HFFc6 (cell line): Measurements from ENCODE around the gene IL10. TPM values are rescaled to one million over a fixed set of nuclear protein-coding genes. Genes with fewer than 3 reads are reported as not detected.
"Not testable (repeated sequence)": the region's sequence is repeated elsewhere in the genome, so short reads cannot be mapped to it uniquely, and the experiment has no call there.

Experiments
- DNase-seq: peaks from one replicate; pipeline ENCODE4 v3.0.0-alpha.2; 2018
- H3K27ac Mint-ChIP-seq: 2 replicates; pipeline ENCODE4 v1.8.0; 2020; ENCODE audit warnings: mild to moderate bottlenecking, mixed read lengths
- H3K27me3 Mint-ChIP-seq: 2 replicates; pipeline ENCODE4 v1.8.0; 2021; ENCODE audit warnings: mild to moderate bottlenecking, moderate library complexity, mixed read lengths; ENCODE audit not compliant: insufficient read depth
- H3K36me3 Mint-ChIP-seq: 2 replicates; pipeline ENCODE4 v1.8.0; 2021; ENCODE audit warnings: low read depth, mixed read lengths
- H3K4me1 Mint-ChIP-seq: 2 replicates; pipeline ENCODE4 v1.8.0; 2020; ENCODE audit warnings: low read depth, mixed read lengths
- H3K4me3 Mint-ChIP-seq: 2 replicates; pipeline ENCODE4 v1.8.0; 2020; ENCODE audit warnings: mild to moderate bottlenecking, moderate library complexity, mixed read lengths
- H3K9me3 Mint-ChIP-seq: 2 replicates; pipeline ENCODE4 v1.8.0; 2020; ENCODE audit warnings: mild to moderate bottlenecking, mixed read lengths
- total RNA-seq, 6 experiments: library from RNA; stranded (reverse); fragmentation: NEBNext Ultra II Directional; extraction: Animal tissue kit (Norgen Biotek cat#: 25700); gene quantifications; 2 replicates in 1 of 6; 3 replicates in 5 of 6; pipeline ENCODE4 v1.2.3, GENCODE V29; 2021
- TF ChIP-seq, protein P1 (sequence below): fragments of 200-600 bp; sonication (generic); IDR thresholded peaks from 2 replicates; pipeline ENCODE4 v1.5.0; 2021; ENCODE audit warnings: antibody characterized with exemption, mild to moderate bottlenecking

Gene IL10
- total RNA-seq, 6 experiments from 2014 or later = not detected

DNA sequence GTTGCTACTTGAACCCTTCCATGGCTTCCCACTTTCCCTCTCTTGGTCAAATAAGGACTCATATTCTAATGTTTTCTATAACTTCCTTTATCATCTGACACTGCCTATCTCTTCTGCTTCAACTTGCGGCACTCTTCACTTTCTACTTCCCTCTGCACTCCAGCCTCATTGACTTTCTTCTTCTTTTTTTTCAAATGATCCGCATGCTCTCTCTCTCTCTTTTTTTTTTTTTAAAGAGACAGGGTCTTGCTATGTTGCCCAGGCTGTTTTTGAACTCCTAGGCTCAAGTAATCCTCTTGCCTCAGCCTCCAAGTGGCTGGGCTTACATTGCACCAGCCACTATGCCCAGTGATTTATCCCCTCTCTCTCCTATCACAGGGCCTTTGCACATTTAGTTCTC, 7.3 kb upstream of the IL10 start:
- no peak for DNase-seq
- Mint-ChIP-seq H3K36me3 (no peaks in the 10 kb centered on the region), H3K27me3 (peaks cover 4% of the 10 kb centered on the region), H3K4me3 (no peak overlapping the region), H3K9me3 (no peaks in the 10 kb centered on the region), H3K27ac (no peak overlapping the region), H3K4me1 (no peaks in the 10 kb centered on the region)
- TF ChIP-seq, protein P1, sequence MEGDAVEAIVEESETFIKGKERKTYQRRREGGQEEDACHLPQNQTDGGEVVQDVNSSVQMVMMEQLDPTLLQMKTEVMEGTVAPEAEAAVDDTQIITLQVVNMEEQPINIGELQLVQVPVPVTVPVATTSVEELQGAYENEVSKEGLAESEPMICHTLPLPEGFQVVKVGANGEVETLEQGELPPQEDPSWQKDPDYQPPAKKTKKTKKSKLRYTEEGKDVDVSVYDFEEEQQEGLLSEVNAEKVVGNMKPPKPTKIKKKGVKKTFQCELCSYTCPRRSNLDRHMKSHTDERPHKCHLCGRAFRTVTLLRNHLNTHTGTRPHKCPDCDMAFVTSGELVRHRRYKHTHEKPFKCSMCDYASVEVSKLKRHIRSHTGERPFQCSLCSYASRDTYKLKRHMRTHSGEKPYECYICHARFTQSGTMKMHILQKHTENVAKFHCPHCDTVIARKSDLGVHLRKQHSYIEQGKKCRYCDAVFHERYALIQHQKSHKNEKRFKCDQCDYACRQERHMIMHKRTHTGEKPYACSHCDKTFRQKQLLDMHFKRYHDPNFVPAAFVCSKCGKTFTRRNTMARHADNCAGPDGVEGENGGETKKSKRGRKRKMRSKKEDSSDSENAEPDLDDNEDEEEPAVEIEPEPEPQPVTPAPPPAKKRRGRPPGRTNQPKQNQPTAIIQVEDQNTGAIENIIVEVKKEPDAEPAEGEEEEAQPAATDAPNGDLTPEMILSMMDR = no peak

GRCh38 chr1:206778911-206779310, 6.6 kb upstream of the IL10 start:
- not testable (repeated sequence) for H3K36me3 Mint-ChIP-seq, H3K4me1 Mint-ChIP-seq, H3K27ac Mint-ChIP-seq, H3K9me3 Mint-ChIP-seq, DNase-seq, H3K4me3 Mint-ChIP-seq
- H3K27me3 Mint-ChIP-seq = peaks cover 11% of the 10 kb centered on the region

DNA sequence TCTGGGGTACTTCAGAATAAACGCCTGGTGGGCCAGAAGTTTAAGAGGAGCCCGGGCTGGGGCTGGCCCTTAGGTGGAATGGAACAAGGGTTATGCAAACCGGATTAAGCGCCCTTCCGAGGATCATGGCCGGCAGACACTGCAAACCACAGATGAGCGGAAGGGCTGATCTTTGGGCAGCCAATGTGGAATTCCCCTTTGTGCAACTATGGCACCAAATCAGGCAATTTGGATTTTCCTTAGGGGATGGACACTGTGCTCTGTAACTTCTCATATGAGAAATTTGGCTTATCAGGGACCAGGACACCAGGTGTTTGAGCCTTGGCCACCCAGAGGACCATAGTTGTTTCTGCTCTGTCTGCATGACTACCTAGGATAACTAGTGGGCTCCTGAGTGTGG, 5.7 kb upstream of the IL10 start:
- Mint-ChIP-seq H3K4me3 (no peak overlapping the region), H3K36me3 (no peaks in the 10 kb centered on the region), H3K27ac (no peak overlapping the region), H3K4me1 (no peaks in the 10 kb centered on the region), H3K27me3 (peaks cover 16% of the 10 kb centered on the region), H3K9me3 (no peaks in the 10 kb centered on the region)
- TF ChIP-seq, protein P1 = no peak
- no peak for DNase-seq

DNA sequence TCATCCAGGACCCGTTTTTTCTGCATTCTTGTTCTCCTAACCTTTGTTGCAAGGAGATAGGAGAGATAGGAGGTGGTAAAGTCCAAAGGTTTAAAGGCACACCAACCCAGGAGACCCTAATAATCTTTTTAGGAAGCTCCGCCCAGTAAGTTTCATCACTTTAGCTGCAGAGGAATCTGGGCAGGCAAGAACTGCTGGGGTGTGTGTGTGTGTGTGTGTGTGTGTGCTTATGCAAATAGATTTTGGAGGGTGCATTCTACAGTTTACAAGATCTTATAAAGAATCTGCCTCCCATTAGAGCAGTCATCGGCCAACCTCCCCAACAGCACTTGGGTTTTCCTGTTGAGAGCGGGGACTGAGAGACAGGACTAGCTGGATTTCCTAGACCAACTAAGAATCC, 3.9 kb upstream of the IL10 start:
- Mint-ChIP-seq H3K36me3 (no peaks in the 10 kb centered on the region), H3K27ac (no peak overlapping the region), H3K4me3 (no peak overlapping the region), H3K9me3 (no peaks in the 10 kb centered on the region), H3K27me3 (peaks cover 27% of the 10 kb centered on the region), H3K4me1 (no peaks in the 10 kb centered on the region)
- peak; percentile 18 for DNase-seq
- TF ChIP-seq, protein P1 = no peak

DNA sequence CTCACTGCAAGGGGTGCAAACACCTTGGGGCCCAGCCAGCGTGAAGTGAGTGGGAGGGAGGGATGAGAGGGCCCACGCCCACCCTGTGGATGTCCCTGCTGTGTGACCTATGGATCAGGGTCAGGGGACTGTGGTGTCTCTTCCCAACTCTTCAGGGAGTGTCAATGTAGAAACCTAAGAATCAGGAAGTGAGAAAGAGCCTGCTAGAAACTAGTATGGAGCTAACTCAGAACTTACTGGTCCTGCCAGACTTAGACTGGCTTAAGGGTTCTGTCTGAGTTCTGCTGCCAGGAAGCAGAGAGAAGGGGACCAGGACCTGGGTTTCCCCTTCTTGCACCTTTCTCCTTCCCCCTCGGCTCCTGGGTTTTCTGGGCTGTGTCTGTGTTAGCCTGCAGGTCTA, 1.8 kb upstream of the IL10 start:
- TF ChIP-seq, protein P1 = no peak
- H3K4me3 Mint-ChIP-seq = no peak overlapping the region
- no peaks in the 10 kb centered on the region for H3K36me3 Mint-ChIP-seq
- no peak overlapping the region for H3K27ac Mint-ChIP-seq
- H3K4me1 Mint-ChIP-seq = peaks cover 9% of the 10 kb centered on the region; the same call in 1 of the 2 replicates
- DNase-seq = no peak
- no peaks in the 10 kb centered on the region for H3K9me3 Mint-ChIP-seq
- peaks cover 39% of the 10 kb centered on the region for H3K27me3 Mint-ChIP-seq

DNA sequence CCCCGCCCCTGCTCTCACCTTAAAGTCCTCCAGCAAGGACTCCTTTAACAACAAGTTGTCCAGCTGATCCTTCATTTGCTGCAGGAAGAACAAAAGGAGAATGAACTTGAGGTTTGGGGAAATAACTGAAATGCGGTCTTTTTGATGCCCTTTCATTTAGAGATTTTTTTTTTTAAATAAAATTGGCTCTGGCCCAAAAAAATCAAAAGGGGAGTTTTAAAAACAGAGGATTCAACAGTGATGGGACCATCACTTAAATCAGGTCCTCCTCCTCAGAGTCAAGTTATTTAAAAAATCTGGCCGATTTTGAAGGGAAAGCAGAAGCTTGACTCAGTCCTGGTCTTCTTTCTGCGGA, 979 bp downstream of the IL10 start:
- TF ChIP-seq, protein P1 = no peak
- Mint-ChIP-seq H3K27ac (no peak overlapping the region), H3K27me3 (peaks cover 42% of the 10 kb centered on the region), H3K4me3 (no peak overlapping the region), H3K36me3 (no peaks in the 10 kb centered on the region), H3K9me3 (no peaks in the 10 kb centered on the region), H3K4me1 (peaks cover 21% of the 10 kb centered on the region)
- no peak for DNase-seq
